Measurements from ENCODE around the gene PLPPR1.

GRCh38 chr9:101014566-101014965 lies 14.0 kb upstream of the PLPPR1 start:
- TF ChIP-seq CTCF (IDR thresholded peaks at IDR 0.05 in 8 of 11, conservative IDR thresholded peaks at IDR 0.05 in 3 of 11) (no peak), POLR2AphosphoS5 (IDR thresholded peaks at IDR 0.05) (no peak), POLR2A (IDR thresholded peaks at IDR 0.05) (no peak)
